Fibroblast of lung (primary cell): Measurements from ENCODE around the gene DNAI7. TPM values are rescaled to one million over a fixed set of nuclear protein-coding genes. Genes with fewer than 3 reads are reported as not detected.

Experiments used
- DNase-seq, 2 donors: peaks; one replicate each; pipeline versions ENCODE4 v3.0.0 to v3.0.0-alpha.2; 2010; ENCODE audit warnings: low read depth in 2 of 2
- H2AFZ ChIP-seq: 2 replicates; pipeline ENCODE4 v1.5.1; 2012; ENCODE audit warnings: low read length, control low read depth, inconsistent platforms
- H3K27ac ChIP-seq: 2 replicates; pipeline ENCODE4 v1.5.1; 2011; ENCODE audit warnings: low read length, control low read depth; ENCODE audit not compliant: insufficient read depth
- H3K27me3 ChIP-seq: 2 replicates; pipeline ENCODE4 v1.5.1; 2011; ENCODE audit warnings: mild to moderate bottlenecking, low read length; ENCODE audit not compliant: control insufficient read depth, insufficient read depth
- H3K36me3 ChIP-seq: 2 replicates; pipeline ENCODE4 v1.5.1; 2011; ENCODE audit warnings: low read length; ENCODE audit not compliant: control insufficient read depth, insufficient read depth
- H3K4me1 ChIP-seq: 2 replicates; pipeline ENCODE4 v1.5.1; 2011; ENCODE audit warnings: low read length; ENCODE audit not compliant: control insufficient read depth, insufficient read depth; ENCODE audit errors: extremely low read depth
- H3K4me2 ChIP-seq: 2 replicates; pipeline ENCODE4 v1.5.1; 2011; ENCODE audit warnings: low read length, control low read depth; ENCODE audit not compliant: insufficient read depth; ENCODE audit errors: extremely low read depth
- H3K4me3 ChIP-seq, 4 experiments: fragments of 200-600 bp in 1 of 4; sonication (generic) in 1 of 4; replicated peaks in 1 of 4; 2 replicates each; pipeline ENCODE4 v1.5.1; 2011 to 2016; ENCODE audit warnings: low read length in 4 of 4, low read depth in 3 of 4, mild to moderate bottlenecking in 3 of 4, control low read depth in 2 of 4, inconsistent platforms in 1 of 4, mixed read lengths in 1 of 4; ENCODE audit not compliant: insufficient read depth in 1 of 4; ENCODE audit errors: control extremely low read depth in 1 of 4
- H3K79me2 ChIP-seq: 2 replicates; pipeline ENCODE4 v1.5.1; 2012; ENCODE audit warnings: mild to moderate bottlenecking, low read length, inconsistent platforms; ENCODE audit not compliant: control insufficient read depth, insufficient read depth
- H3K9ac ChIP-seq: 2 replicates; pipeline ENCODE4 v1.5.1; 2011; ENCODE audit warnings: mild to moderate bottlenecking, low read length, control low read depth; ENCODE audit not compliant: insufficient read depth
- H3K9me3 ChIP-seq: 2 replicates; pipeline ENCODE4 v1.5.1; 2012; ENCODE audit warnings: low read depth, low read length; ENCODE audit not compliant: control insufficient read depth, insufficient read depth
- H4K20me1 ChIP-seq: 2 replicates; pipeline ENCODE4 v1.5.1; 2011; ENCODE audit warnings: low read length; ENCODE audit not compliant: control insufficient read depth, insufficient read depth; ENCODE audit errors: extremely low read depth
- CTCF ChIP-seq, 2 donors: IDR thresholded peaks in 1 of 2; conservative IDR thresholded peaks in 1 of 2; 1 replicate in 1 of 2; 2 replicates in 1 of 2; pipeline ENCODE4 v1.5.1; 2011 to 2012; ENCODE audit warnings: low read length in 2 of 2, control low read depth in 1 of 2, inconsistent platforms in 1 of 2, low read depth in 1 of 2, mild to moderate bottlenecking in 1 of 2
- EZH2 ChIP-seq: IDR thresholded peaks from 2 replicates; pipeline ENCODE4 v1.5.1; 2012; ENCODE audit warnings: low read length, control low read depth, mild to moderate bottlenecking; ENCODE audit errors: missing control alignments
- polyA plus RNA-seq, 2 donors: library from polyadenylated mRNA; depleted of rRNA in 1 of 2; stranded (reverse) in 1 of 2; unstranded in 1 of 2; fragments of >200 nt; gene quantifications; 2 replicates each; pipeline ENCODE4 v1.2.1, GENCODE V29; 2011 to 2012; ENCODE audit warnings: missing spikeins in 1 of 2
- total RNA-seq: library from RNA; depleted of rRNA; stranded (reverse); fragments of >200 nt; gene quantifications from 2 replicates; pipeline ENCODE4 v1.2.1, GENCODE V29; 2014

The DNAI7 gene
- total and polyA plus RNA-seq, 2 donors (not counting 1 experiment from before 2014, with no cell fraction given): 0.17 to 0.23 TPM

- Histone ChIP-seq H3K36me3 (no peaks in the 10 kb centered on the region), H3K9ac (no peak overlapping the region), H2AFZ (no peak overlapping the region), H3K4me3 (no peak overlapping the region), H3K4me2 (no peak overlapping the region), H3K9me3 (no peaks in the 10 kb centered on the region), H3K79me2 (no peaks in the 10 kb centered on the region), H3K27ac (no peak overlapping the region), H3K27me3 (no peaks in the 10 kb centered on the region), H3K4me1 (no peaks in the 10 kb centered on the region), H4K20me1 (no peaks in the 10 kb centered on the region)
- TF ChIP-seq CTCF (conservative IDR thresholded peaks at IDR 0.05 in 1 of 2, IDR thresholded peaks at IDR 0.05 in 1 of 2; ENCODE audit: low read depth in 1 of 2, low read length in 2 of 2): no peak
- TF ChIP-seq EZH2: no peak
- DNase-seq: peak; percentile 23 to 57
These were observed 73.0 kb downstream of the DNAI7 start for GRCh38 chr12:25121916-25122315.

- H3K9me3 ChIP-seq: no peaks in the 10 kb centered on the region
- no peak overlapping the region for H3K4me3 ChIP-seq
- H3K9ac ChIP-seq: no peak overlapping the region
- no peak overlapping the region for H3K4me2 ChIP-seq
- H4K20me1 ChIP-seq: no peaks in the 10 kb centered on the region
- no peaks in the 10 kb centered on the region for H3K27me3 ChIP-seq
- DNase-seq: no peak
- no peaks in the 10 kb centered on the region for H3K4me1 ChIP-seq
- no peak for TF ChIP-seq EZH2
- TF ChIP-seq CTCF (conservative IDR thresholded peaks at IDR 0.05 in 1 of 2, IDR thresholded peaks at IDR 0.05 in 1 of 2; ENCODE audit: low read depth in 1 of 2, low read length in 2 of 2): no peak
- H3K27ac ChIP-seq: no peak overlapping the region
- H2AFZ ChIP-seq: no peak overlapping the region
- H3K36me3 ChIP-seq: no peaks in the 10 kb centered on the region
- H3K79me2 ChIP-seq: no peaks in the 10 kb centered on the region
These were observed 73.8 kb downstream of the DNAI7 start for GRCh38 chr12:25121110-25121509.

GRCh38 chr12:25119020-25119419 is 75.9 kb downstream of the DNAI7 start:
- no peaks in the 10 kb centered on the region for H3K27me3 ChIP-seq
- H3K4me2 ChIP-seq: no peak overlapping the region
- DNase-seq: no peak
- H3K79me2 ChIP-seq: no peaks in the 10 kb centered on the region
- H3K27ac ChIP-seq: no peak overlapping the region
- no peak overlapping the region for H2AFZ ChIP-seq
- TF ChIP-seq CTCF (conservative IDR thresholded peaks at IDR 0.05 in 1 of 2, IDR thresholded peaks at IDR 0.05 in 1 of 2; ENCODE audit: low read depth in 1 of 2, low read length in 2 of 2) (no peak), EZH2 (no peak)
- H3K4me1 ChIP-seq: no peaks in the 10 kb centered on the region
- no peaks in the 10 kb centered on the region for H3K9me3 ChIP-seq
- H3K9ac ChIP-seq: no peak overlapping the region
- no peaks in the 10 kb centered on the region for H4K20me1 ChIP-seq
- no peak overlapping the region for H3K4me3 ChIP-seq
- no peaks in the 10 kb centered on the region for H3K36me3 ChIP-seq
